AG10803 (cell line): Measurements from ENCODE around the gene REXO1.

Source experiments
- DNase-seq: peaks from one replicate; pipeline ENCODE4 v3.0.0; 2010; ENCODE audit warnings: low read depth
- H3K4me3 ChIP-seq: 2 replicates; pipeline ENCODE4 v1.5.1; 2011; ENCODE audit warnings: mild to moderate bottlenecking, low read length, control low read depth
- TF ChIP-seq, protein P1 (sequence below): conservative IDR thresholded peaks from 2 replicates; pipeline ENCODE4 v1.5.1; 2011; ENCODE audit warnings: mild to moderate bottlenecking, low read length, control low read depth, inconsistent platforms

Gene REXO1

DNA sequence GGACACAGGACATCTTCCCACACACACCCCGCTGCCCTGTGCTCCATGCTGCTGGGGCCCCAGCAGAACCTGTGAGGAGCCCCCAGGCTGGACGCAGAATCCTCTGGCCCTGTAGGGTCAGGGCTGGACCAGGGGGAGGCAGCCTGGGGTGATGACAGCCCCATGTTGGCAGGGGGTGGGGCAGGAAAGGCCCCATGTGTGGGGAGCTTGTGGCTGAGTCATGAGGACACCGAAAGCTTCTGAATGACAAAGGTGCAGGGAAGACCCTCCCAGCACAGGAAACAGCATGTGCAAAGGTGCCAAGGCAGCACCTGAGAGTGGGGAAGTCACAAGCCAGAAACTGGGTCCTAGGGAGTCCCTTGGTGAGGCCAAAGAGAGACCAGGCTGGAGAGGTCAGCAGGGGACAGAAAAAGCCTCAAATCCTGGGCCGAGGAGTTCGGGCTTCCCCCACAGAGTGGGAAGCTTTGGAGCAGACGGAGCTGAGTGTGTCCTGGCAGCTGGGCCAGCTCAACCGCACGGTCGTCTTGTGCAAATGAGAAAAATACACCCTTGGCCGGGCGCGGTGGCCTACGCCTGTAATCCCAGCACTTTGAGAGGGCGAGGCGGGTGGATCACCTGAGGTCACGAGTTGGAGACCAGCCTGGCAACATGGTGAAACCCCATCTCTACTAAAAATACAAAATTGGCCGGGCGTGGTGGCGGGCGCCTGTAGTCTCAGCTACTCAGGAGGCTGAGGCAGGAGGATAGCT lies 53.7 kb downstream of the REXO1 start:
- no peak overlapping the region for H3K4me3 ChIP-seq
- no peak for DNase-seq
- TF ChIP-seq, protein P1, sequence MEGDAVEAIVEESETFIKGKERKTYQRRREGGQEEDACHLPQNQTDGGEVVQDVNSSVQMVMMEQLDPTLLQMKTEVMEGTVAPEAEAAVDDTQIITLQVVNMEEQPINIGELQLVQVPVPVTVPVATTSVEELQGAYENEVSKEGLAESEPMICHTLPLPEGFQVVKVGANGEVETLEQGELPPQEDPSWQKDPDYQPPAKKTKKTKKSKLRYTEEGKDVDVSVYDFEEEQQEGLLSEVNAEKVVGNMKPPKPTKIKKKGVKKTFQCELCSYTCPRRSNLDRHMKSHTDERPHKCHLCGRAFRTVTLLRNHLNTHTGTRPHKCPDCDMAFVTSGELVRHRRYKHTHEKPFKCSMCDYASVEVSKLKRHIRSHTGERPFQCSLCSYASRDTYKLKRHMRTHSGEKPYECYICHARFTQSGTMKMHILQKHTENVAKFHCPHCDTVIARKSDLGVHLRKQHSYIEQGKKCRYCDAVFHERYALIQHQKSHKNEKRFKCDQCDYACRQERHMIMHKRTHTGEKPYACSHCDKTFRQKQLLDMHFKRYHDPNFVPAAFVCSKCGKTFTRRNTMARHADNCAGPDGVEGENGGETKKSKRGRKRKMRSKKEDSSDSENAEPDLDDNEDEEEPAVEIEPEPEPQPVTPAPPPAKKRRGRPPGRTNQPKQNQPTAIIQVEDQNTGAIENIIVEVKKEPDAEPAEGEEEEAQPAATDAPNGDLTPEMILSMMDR = no peak

DNA sequence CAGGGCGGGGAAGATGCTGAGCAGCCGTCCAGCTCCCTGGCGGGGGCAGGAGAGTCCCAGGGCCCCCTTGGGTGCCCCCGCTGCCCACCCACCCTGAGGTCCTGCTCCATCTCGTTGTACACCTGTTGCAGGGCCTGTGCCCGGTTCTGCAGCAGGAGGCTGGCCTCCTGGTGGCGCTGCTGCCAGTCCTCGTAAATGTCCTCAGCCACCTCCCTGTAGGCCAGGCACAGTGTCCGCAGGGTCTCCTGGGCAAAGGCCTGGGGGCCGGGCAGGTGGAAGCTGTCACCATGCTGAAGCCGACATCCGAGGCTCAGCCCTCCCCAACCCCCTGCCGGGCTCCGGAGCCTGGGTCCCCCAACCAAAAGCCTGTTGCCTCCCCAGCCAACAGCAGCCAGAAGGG lies 56.4 kb downstream of the REXO1 start:
- TF ChIP-seq, protein P1 = no peak
- DNase-seq = no peak
- H3K4me3 ChIP-seq = no peak overlapping the region

- H3K4me3 ChIP-seq = no peak overlapping the region
- no peak for DNase-seq
- TF ChIP-seq, protein P1 = no peak
Measured at GRCh38 chr19:1790054-1790792, 58.1 kb downstream of the REXO1 start.

GRCh38 chr19:1789261-1790041 lies 58.8 kb downstream of the REXO1 start:
- H3K4me3 ChIP-seq = no peak overlapping the region
- no peak for DNase-seq
- TF ChIP-seq, protein P1 = no peak

- no peak for DNase-seq
- H3K4me3 ChIP-seq = no peak overlapping the region
- TF ChIP-seq, protein P1 = no peak
Measured at GRCh38 chr19:1787116-1787515, 61.2 kb downstream of the REXO1 start.

DNA sequence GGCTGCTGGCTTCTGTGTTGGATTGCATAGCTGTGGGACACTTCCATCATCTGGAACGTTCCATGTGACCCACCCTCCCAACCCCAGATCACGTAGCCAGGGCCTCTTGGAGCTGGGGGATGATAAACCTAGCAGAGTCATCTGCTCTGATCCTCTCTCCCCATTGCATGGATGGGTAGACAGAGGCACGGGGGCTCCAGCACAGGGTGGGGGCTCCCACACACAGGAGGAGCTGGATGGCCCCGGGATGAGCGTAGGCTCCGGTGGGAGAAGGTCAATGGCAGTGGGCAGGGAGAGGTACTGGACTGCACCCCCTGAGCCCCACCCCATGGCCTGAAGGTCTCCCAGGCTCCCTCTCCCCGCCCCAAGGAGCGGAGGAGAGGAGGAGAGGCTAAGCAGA lies 61.6 kb downstream of the REXO1 start:
- no peak overlapping the region for H3K4me3 ChIP-seq
- TF ChIP-seq, protein P1 = no peak
- no peak for DNase-seq
